SH-SY5Y (cell line): ENCODE measurements around the gene LDHD.

Source experiments
- GATA2 ChIP-seq: IDR thresholded peaks from 2 replicates; pipeline ENCODE4 v1.6.1; 2011; ENCODE audit warnings: mild to moderate bottlenecking, low read depth, low read length
- GATA3 ChIP-seq: IDR thresholded peaks from 2 replicates; pipeline ENCODE4 v1.6.1; 2011; ENCODE audit warnings: low read depth, mild to moderate bottlenecking, low read length, moderate library complexity

The LDHD gene

GRCh38 chr16:75066861-75067447 is 49.6 kb downstream of the LDHD start:
- TF ChIP-seq GATA3 = no peak
- no peak for TF ChIP-seq GATA2

- no peak for TF ChIP-seq GATA3
Measured at GRCh38 chr16:75065521-75066149, 50.9 kb downstream of the LDHD start.

GRCh38 chr16:75065149-75065505 is 51.5 kb downstream of the LDHD start:
- TF ChIP-seq GATA2 = no peak
- TF ChIP-seq GATA3 = no peak

- TF ChIP-seq GATA3 (no peak), GATA2 (no peak)
Measured at GRCh38 chr16:75064403-75065148, 52.0 kb downstream of the LDHD start.

- TF ChIP-seq GATA2 = no peak
- no peak for TF ChIP-seq GATA3
Measured at GRCh38 chr16:75063549-75064088, 53.0 kb downstream of the LDHD start.

GRCh38 chr16:75062976-75063346 is 53.6 kb downstream of the LDHD start:
- TF ChIP-seq GATA3 (no peak), GATA2 (no peak)

GRCh38 chr16:75062135-75062975 is 54.2 kb downstream of the LDHD start:
- no peak for TF ChIP-seq GATA2
- no peak for TF ChIP-seq GATA3
